ENCODE data around the gene EXT2.

The EXT2 gene

DNA sequence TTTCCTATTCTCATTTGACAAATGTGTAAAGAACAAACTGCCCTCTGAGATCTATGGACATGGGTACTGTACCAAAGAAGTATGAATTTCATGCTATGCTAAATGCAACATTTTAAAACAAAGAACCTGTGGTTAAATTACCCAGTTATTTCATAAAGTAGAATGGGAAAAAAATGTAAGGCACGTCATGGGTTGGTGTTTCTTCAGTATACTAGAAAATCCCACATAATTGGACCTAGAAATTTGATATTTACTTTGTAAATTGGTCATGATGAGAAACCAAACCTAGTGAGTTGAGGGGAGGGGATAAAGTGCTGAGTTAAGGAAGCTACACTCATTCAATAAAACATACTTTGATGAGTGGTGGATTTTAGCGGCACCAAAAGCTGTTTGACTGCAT lies 110.4 kb downstream of the EXT2 start:
- Histone ChIP-seq H3K4me3 (IDR thresholded peaks at IDR 0.05; ENCODE audit: insufficient read depth, low read depth, low read length) (no peak overlapping the region), H2AFZ (ENCODE audit: low read depth) (no peak overlapping the region), H3K4me2 (no peak overlapping the region), H3K9ac (no peak overlapping the region), H3K4me1 (ENCODE audit: low read depth, poor library complexity, severe bottlenecking) (no peaks in the 10 kb centered on the region), H4K20me1 (ENCODE audit: insufficient read depth) (no peaks in the 10 kb centered on the region), H3K79me2 (ENCODE audit: insufficient read depth, low read depth) (no peaks in the 10 kb centered on the region), H3K36me3 (ENCODE audit: insufficient read depth) (0 out of 2 replicates have a peak, but pooled peaks cover 3% of the 10 kb centered on the region), H3K27me3 (ENCODE audit: insufficient read depth, low read depth) (no peaks in the 10 kb centered on the region), H3K27ac (no peak overlapping the region)
- TF ChIP-seq, protein P1, sequence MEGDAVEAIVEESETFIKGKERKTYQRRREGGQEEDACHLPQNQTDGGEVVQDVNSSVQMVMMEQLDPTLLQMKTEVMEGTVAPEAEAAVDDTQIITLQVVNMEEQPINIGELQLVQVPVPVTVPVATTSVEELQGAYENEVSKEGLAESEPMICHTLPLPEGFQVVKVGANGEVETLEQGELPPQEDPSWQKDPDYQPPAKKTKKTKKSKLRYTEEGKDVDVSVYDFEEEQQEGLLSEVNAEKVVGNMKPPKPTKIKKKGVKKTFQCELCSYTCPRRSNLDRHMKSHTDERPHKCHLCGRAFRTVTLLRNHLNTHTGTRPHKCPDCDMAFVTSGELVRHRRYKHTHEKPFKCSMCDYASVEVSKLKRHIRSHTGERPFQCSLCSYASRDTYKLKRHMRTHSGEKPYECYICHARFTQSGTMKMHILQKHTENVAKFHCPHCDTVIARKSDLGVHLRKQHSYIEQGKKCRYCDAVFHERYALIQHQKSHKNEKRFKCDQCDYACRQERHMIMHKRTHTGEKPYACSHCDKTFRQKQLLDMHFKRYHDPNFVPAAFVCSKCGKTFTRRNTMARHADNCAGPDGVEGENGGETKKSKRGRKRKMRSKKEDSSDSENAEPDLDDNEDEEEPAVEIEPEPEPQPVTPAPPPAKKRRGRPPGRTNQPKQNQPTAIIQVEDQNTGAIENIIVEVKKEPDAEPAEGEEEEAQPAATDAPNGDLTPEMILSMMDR (conservative IDR thresholded peaks at IDR 0.05; ENCODE audit: low read depth, low read length): no peak

DNA sequence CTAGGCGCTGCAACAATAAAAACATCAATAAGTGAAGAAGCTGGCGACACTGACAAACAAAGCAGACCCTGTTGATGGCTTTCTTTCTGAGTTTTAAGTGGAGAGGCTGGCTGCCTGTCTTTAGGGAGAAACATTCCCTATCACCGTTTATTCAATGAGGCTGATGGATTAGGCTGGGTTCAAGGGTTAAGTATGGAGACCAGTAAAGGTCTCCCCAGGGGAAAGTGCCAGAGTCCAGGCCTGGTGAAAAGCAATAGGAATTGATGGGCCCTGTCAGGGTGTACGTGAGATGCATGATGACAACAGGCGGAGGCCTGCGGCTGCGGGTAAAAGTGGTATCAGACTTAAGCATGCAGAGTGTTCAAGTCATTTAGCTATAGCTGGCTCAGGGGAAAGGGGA lies 111.8 kb downstream of the EXT2 start:
- Histone ChIP-seq H3K9ac (no peak overlapping the region), H3K4me1 (ENCODE audit: low read depth, poor library complexity, severe bottlenecking) (no peaks in the 10 kb centered on the region), H3K36me3 (ENCODE audit: insufficient read depth) (0 out of 2 replicates have a peak, but pooled peaks cover 3% of the 10 kb centered on the region), H2AFZ (ENCODE audit: low read depth) (no peak overlapping the region), H3K27ac (no peak overlapping the region), H3K79me2 (ENCODE audit: insufficient read depth, low read depth) (no peaks in the 10 kb centered on the region), H3K4me3 (IDR thresholded peaks at IDR 0.05; ENCODE audit: insufficient read depth, low read depth, low read length) (no peak overlapping the region), H4K20me1 (ENCODE audit: insufficient read depth) (no peaks in the 10 kb centered on the region), H3K4me2 (no peak overlapping the region), H3K27me3 (ENCODE audit: insufficient read depth, low read depth) (no peaks in the 10 kb centered on the region)
- TF ChIP-seq, protein P1 (conservative IDR thresholded peaks at IDR 0.05; ENCODE audit: low read depth, low read length): no peak

DNA sequence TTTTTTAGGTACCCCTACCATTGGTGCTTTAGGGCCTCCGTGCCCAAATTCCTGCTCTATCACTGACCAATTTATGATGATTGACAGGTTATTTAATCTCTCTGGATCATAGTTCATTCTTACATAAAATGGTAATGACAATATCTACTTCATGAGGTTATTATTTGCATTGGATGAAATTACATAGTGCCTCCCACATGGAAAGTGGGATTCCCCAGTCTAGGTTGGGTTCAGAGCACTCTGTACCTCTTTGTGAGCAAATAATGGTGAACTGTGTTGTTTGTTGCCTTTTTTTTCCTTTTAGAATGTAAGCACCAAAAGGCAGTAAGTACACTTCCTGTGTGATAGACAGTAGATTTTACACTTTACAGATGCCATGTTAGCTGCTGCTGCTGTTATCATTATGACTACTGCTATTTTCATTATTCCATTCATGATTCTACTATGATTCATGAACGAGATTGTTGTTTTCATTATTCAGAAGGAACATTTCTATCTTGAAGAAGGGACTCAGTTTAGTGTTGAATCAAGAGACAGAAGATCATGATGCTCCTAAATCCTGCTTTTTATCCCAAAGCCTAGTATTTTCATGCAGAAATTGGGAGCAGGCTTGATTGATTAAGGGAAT lies 113.6 kb downstream of the EXT2 start:
- Histone ChIP-seq H3K4me3 (IDR thresholded peaks at IDR 0.05; ENCODE audit: insufficient read depth, low read depth, low read length) (no peak overlapping the region), H3K27ac (no peak overlapping the region), H4K20me1 (ENCODE audit: insufficient read depth) (no peaks in the 10 kb centered on the region), H3K79me2 (ENCODE audit: insufficient read depth, low read depth) (no peaks in the 10 kb centered on the region), H3K36me3 (ENCODE audit: insufficient read depth) (0 out of 2 replicates have a peak, but pooled peaks cover 3% of the 10 kb centered on the region), H3K27me3 (ENCODE audit: insufficient read depth, low read depth) (no peaks in the 10 kb centered on the region), H3K4me2 (no peak overlapping the region), H3K4me1 (ENCODE audit: low read depth, poor library complexity, severe bottlenecking) (no peaks in the 10 kb centered on the region), H2AFZ (ENCODE audit: low read depth) (no peak overlapping the region), H3K9ac (no peak overlapping the region)
- TF ChIP-seq, protein P1 (conservative IDR thresholded peaks at IDR 0.05; ENCODE audit: low read depth, low read length): no peak

DNA sequence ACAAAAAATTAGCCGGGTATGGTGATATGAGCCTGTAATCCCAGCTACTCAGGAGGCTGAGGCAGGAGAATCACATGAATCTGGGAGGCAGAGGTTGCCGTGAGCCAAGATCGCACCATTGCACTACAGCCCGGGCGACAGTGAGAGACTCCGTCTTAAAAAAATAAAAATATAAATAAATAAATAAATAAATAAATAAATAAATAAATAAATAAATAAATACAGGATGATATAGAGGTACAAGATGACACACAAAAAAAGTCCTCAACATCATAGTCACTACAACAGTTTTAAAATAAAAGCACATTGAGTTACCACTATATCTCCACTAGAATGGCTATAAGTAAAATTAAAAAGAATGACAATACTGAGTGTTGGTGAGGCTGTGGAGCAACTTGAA lies 116.7 kb downstream of the EXT2 start:
- H3K27me3 ChIP-seq (ENCODE audit: insufficient read depth, low read depth): no peaks in the 10 kb centered on the region
- H3K79me2 ChIP-seq (ENCODE audit: insufficient read depth, low read depth): no peaks in the 10 kb centered on the region
- TF ChIP-seq, protein P1 (conservative IDR thresholded peaks at IDR 0.05; ENCODE audit: low read depth, low read length): no peak
- H3K4me2 ChIP-seq: no peak overlapping the region
- H4K20me1 ChIP-seq (ENCODE audit: insufficient read depth): no peaks in the 10 kb centered on the region
- H3K36me3 ChIP-seq (ENCODE audit: insufficient read depth): no peaks in the 10 kb centered on the region
- no peak overlapping the region for H3K9ac ChIP-seq
- H3K4me3 ChIP-seq (IDR thresholded peaks at IDR 0.05; ENCODE audit: insufficient read depth, low read depth, low read length): no peak overlapping the region
- H3K27ac ChIP-seq: no peak overlapping the region
- no peak overlapping the region for H2AFZ ChIP-seq (ENCODE audit: low read depth)
- H3K4me1 ChIP-seq (ENCODE audit: low read depth, poor library complexity, severe bottlenecking): no peaks in the 10 kb centered on the region

All from KMS-11 (cell line).